Activated T-helper 1 cell treated with Interleukin-2 at 50 U/mL for 16 hours (primary cell): Measurements from ENCODE around the gene ADI1.

Experiments
- DNase-seq: peaks from one replicate; pipeline ENCODE4 v3.0.0-alpha.2; 2020; ENCODE audit warnings: low read depth

The ADI1 gene, protein sequence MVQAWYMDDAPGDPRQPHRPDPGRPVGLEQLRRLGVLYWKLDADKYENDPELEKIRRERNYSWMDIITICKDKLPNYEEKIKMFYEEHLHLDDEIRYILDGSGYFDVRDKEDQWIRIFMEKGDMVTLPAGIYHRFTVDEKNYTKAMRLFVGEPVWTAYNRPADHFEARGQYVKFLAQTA

DNA sequence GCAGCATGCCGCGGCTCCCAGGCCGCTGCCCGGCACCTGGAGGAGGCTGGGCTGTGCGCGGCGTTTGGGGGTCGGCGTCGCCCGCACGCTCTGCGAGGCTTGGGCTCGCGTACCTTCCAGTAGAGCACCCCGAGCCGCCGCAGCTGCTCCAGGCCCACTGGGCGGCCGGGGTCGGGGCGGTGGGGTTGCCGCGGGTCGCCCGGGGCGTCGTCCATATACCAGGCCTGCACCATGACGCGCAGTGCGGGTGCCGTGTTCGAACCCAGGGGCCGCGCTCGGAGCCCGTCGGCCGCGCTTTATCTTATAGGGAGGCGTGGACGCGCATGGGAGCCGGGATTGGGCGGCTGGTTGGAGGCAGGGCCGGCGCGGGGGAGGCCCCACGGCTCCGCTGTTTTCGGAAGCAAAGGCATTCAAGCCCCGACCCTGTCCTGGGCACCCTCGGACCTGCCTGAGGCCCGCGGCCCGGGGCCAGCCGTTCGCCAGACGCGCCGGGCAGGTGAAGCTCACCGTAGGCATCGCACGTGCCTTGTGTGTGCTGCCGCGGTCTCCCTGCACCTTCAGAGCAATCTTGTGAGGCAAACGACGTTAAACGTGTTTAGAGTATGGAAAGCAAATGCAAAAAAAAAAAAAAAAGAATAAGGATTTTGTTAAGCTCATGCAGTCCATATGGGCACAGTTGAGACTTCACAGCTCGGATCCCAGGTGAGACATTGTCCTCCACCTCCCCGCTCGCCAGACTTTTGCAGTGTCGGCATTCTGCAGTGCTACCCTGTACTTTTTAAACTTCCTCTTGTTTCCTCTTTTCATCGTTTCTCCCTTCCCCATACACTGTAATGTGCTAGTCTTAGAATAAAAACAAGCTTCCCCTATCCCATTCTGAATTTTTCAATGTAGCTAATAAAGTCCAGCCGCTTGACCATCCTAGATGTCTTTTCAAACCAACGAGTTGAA, at the start of gene ADI1:
TSS of gene ADI1 (minus strand) at position 277 of the 951 bp plus-strand sequence. CDS start at position 233, 44 bp downstream.
- peak; percentile 70 for DNase-seq

DNA sequence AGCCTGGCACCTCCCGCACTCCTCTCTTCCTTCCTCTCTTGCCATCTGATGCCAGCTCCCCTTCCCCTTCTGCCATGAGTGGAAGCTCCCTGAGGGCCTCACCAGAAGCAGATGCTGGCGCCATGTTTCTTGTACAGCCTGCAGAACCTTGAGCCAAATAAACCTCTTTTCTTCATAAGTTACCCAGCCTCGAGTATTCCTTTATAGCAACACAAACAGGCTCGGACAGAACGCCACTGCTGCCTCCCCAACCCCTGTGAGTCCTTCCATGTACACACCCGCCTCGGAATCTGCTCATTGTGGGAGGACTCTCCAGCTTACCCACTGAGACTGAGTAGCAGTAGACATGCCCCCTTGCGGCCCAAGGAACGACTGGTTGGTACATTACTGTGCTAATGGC, 47.5 kb upstream of the ADI1 start:
- DNase-seq: no peak

DNA sequence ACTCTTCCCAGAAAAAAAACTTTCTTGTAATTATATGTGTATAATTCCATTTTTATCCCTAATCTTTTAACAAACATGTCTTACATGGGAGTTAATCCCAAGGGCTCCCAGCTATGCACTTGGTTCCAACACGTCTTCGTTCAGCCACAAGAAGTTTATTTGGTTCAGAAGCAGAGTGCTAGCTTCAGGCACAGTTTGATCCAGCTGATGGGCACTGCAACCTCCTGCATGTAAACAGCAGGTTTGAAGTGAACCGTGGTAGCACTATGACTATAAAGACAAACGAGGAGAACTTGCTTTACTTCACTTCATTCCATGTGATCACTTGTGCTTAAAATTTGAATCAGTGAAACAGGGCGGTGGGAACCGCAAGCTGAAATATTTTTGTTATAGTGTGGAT, 45.8 kb upstream of the ADI1 start:
- DNase-seq: no peak

DNA sequence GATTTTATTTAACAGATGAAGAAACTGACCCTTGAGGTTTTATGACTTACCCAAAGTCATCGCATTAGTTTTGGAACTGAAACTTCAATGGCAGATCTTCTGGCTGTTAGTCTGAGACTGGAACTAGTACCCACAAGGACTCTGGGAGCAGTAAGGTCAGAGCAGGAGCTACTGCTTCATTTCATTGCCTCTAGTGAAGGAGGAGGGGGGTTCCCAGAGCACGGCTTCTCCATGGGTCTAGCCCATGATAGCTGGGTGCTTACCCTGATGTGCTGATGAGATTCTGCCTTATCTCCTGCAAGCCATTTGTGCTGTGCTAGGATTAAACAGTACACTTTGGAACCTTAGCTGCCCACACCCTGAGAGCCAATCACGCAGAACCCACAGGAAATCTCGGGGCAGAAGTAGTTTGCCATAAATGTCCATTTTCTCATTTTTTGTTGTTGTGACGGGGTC, 44.2 kb upstream of the ADI1 start:
- no peak for DNase-seq

DNA sequence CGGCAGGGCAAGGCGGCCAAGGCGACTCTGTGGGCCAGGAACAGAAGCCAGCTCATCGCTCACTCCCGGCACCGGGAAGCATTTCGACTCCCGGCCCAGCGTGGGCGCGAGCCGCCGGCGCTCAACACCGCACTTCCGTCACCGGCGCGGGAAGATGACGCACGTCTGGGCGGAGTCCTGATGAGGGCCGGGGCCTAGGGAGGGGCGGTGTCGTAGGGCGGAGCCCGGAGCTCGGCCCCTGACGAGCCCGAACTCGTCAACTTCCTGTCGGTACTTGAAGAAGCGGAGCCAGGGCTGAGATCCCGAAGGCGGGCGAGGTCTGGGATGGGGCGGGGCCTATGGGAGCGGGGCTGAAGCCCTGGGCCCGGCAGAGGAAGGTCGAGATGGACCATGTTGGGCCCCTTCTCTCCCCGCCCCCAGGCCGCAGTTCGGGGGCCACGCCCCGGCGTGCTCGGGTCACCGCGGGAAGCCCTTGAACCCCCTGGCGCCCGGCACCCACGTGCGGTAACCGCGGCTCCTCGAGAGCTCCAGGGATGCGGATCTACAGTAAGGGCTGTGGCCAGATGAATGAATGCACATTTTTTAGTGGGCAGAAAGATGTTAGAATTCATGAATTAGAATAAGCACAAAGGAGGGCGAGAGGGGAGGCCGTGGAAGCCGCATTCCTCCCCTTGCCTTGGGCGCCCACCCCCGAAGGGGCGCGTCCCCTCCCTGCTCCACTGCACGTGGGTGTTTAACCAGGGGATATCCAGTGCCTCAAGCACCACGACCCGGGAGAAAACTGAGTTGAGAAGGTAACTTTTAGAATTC, 39.1 kb upstream of the ADI1 start, which contains the start of gene RNASEH1:
TSS of gene RNASEH1 (minus strand) at position 129 of the 810 bp plus-strand sequence. CDS start at position 56, 73 bp downstream.
- DNase-seq: peak; percentile 98

DNA sequence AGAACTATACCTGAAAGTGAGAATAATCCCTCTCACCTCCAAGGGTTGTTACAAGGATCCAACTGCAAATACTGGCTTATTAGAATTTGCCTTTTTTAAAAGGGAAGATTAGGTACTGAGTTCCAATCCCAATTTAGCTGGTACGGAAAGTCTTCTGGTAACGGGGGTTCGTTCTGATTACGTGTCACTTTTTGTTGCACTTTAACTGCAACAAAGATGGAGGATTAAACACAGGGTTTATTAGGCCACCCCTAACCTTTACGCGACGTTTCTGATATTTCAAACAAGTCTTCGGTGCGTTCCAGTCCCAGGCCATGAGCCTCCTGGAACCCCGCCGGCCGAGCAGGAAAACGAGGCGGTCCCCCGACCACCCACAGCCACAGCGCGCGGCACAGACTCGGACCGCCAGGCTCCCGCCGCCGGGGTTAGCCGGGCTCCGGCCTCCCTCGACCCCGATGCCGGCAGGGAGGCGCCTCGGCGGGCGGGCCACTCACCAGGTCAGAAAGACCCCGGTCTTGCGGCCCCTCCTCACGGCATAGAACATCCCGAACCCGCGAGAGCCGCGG, 38.4 kb upstream of the ADI1 start:
- DNase-seq: no peak

DNA sequence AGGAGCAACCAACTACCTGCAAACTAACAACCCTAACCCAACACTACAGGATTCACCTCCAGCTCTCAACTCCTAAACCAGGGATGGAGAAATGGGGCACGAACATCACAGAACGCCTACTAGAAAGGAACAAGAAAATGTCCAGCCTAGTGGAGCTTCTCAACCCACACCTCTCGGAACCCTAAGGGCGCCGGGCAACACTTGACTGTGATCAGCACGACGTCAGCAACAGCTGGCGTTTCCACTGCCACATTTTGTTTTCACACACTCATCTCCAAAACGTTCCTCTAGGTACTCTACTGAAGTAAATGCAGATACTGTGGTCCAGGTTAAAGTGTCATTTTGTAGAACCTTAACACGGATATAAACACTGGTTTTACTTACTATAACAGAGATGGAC, 34.6 kb upstream of the ADI1 start:
- DNase-seq: no peak

DNA sequence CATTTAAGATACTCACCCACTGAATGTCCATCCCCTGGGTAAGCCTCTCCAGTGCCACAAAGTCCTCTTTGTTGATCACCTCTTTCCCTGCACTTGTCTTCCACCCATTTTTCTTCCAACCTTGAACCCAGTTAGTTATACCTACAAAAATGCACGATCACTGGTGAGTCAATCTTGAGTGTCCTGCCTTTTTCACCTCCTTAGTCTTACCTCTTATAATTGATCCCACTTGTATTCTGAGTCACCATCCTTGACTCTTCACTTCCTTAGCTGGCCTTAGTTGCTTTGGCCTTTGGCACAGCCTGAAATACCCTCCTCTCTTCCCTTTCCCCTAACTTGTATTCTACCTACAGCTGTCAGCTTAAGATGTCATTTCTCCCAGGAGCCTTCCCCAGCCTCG, 28.6 kb upstream of the ADI1 start:
- no peak for DNase-seq

DNA sequence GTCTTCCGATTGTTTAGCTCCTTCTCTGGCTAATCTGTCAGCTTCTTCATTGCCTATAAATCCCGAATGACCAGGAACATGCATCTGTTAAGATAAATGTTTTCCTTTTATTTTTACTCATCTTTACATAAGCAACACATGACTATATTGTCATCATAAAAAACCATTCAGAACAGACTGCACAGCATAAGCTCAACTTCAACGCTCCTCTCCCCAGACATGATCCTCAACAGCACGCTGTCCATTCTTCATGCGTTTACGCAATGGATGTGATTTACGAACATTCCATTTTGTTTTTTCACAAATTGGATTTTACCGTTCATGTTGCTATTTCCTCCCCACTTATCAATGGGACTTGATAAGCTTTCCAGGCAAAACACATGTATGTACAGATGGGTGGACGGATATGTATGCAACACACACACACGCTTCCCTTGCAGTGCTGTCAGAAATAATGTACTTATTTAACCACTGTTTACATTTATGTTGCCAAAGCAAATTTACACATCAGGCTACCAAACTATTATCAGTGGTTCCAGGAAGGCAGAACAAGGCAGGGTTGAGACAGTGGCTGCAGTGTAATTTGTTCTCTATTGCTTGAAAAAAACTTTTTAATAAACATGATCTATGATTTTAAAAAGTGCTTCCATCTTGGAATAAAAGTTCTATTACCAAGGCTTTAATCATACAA, 26.6 kb upstream of the ADI1 start:
- DNase-seq: no peak

DNA sequence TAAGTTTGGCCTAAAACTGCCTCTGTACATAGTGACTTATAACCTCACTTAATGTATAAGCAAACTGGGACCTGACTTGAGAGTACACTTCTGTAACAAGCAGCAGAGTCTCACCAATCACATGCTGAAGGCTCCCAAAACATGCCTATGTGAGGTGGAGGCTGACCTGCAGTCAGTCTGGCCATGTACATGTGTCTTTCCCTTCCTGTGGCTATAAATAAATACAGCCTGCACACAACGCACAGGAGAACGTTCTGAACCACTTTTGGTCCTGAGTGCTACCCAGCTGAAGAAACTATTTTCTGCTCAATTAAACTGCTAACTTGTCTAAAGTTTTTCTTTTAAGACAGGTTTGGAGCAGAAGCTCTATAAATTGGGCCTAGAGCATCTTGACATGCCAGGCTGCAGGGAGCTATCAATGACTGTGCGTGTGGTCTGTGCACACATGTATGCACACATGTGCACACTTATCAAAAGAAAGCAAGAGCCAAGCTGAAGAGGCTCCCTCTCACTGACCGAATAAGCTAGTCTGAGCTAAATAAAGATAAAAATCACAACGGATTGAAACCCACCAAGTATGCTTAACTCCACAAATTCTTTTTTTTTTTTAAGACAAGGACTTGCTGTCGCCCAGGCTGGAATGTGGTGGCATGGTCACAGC, 23.8 kb upstream of the ADI1 start:
- no peak for DNase-seq

DNA sequence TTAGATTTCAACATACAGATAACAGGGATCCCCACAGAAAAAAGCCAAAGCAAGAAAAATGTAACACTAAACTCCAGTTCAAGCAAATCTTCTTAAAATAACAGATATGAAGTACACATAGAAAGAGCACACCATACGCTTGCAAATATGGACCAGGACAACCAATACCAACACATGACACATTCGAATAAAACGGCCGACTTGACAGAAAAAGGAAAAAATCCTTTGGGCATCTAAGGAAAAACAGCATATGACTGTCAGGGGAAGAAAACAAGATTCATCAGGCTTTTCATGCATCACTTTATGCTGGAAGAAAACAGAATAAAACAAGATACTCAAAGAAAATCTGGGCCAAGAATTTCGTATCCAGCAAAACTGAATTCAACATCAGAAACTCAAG, 22.8 kb upstream of the ADI1 start:
- DNase-seq: no peak

DNA sequence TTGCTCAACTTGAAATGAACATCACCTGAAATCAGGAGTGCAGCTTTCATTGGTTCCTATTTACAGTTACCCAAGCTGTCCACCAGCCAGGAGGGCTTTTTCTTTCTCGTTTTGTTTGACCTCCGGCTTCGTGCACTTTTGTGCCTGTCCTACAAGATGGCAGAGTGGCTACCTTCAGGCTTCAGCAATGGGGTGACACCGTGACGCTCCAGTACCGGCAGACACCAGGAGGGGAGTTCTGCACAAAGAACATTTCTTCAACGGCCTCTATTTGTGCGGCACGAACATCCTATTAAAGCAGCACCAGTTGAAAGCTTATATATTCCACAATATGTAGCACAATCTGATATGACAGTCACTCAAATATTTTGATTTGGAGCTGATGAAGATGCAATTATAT, 20.5 kb upstream of the ADI1 start:
- no peak for DNase-seq

DNA sequence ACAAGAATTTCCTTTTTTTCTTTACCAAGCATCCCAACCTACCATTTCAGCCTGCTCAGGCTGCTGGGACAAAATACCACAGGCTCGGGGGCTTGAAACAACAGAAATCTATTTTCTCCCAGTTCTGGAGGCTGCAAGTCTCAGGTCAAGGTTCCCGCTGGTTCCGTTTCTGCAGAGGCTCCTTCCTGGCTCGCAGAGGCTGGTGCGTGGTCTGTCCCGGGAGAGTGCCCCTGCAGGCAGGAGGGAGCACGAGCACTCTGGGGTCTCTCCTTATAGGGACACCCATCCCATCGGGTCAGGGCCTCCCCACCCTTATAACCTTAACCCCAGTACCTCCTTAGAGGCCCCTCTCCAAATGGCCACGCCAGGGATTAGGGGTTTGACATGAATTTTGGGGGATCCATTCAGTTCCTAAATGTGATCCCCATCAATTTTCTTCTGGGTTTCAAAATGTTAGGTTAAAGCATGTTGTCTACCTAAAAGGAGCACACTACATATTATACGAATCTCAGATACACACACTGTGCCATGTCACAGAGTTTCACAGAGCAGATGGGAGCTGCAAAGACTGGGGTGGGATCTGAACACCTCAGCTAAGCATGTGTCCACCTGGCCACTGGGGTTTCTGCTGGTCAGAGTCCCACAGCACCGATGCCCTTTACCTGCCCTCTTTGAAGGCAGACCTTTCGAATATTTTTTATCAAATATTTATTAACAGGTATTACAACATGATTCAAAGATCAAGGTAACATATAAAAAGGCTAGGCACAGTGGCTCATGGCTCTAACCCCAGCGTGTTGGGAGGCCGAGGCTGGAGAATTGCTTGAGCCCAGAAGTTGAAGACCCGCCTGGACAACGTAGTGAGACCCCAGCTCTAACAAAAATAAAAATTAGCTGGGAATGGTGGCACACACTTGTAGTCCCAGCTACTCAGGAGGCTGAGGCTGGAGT, 17.6 kb upstream of the ADI1 start:
- DNase-seq: no peak

DNA sequence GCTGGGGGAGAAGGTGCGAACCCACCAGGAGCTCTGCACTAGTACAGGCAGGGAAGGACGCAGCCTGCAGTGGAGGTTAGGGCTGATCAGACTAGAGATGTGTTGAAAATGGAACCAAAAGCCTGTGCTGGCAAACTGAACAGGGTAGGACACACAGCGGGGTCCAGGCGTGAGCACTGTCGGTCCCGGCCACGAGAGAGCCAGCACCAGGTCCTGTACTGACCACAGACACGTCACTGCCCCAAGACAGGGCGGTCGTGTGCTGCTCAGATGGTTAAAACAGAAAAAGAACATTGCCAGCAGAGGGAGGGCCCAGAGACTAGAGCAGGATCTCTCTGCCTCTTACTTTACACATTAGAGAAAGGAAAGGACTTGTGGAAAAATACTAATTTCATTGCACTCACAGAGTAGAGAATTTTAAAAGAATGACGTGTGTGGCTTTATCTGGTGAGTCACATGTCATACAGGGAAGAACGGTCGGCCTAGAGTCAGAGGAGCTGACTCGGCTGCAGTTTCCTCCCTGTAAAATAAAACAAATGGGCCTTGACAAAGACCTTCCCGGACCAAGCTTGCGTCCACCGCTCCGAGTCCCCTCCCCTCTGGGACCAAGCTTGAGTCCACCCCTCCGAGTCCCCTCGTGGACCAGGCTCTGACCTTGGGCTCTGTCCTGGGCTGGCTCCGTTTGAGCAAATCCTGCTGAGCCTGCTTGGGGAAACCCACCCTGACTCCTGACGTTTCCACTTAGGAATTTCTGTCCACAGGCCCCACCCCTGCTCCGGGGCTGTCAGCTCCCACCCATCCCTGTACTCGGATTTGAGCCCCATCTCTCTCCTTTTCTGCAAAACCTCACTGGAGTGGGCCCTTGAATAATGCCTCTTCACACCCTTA, 16.7 kb upstream of the ADI1 start:
- no peak for DNase-seq

DNA sequence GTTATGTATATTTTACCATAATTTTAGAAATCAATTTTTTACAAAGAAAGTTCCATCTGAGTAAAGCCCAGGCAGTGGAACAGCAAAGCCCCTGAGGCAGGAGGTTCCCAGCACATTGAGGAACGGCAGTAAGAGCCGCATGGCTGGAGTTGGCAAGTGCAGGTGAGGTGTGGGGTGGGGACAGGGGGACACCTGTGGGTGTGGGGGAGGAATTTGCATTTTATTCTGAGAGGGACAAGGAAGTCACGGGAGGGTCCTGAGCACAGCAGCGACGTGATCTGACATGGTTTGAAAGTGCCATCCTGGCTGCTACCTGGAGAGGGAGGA, 16.1 kb upstream of the ADI1 start:
- no peak for DNase-seq

DNA sequence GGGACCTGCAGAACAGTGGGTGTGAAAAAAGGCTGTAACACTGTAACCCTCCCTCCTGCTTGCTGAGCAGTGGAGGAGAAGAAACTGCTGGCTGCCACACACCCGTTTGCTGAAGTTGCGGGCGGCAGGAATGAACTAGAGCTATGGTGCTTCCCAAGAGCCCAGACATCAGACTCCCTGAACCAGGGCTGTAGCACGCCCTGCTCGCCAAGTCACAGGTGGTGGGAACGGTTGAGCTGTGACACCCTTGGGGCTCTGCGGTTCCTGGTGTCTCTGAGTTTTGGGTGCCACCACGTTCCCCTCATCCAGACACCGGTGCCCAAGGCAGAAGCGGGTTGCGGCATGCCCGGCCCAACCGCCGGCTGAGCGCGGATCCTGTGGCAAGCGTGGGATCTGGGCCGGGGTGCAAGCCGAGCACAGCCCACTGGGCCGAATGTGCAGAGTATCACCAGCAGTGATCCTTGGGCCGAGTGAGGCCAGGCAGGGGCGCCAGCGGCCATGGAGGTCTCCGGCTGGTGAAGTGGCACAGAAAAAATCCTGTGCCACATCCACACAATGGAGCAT, 15.0 kb upstream of the ADI1 start:
- no peak for DNase-seq

DNA sequence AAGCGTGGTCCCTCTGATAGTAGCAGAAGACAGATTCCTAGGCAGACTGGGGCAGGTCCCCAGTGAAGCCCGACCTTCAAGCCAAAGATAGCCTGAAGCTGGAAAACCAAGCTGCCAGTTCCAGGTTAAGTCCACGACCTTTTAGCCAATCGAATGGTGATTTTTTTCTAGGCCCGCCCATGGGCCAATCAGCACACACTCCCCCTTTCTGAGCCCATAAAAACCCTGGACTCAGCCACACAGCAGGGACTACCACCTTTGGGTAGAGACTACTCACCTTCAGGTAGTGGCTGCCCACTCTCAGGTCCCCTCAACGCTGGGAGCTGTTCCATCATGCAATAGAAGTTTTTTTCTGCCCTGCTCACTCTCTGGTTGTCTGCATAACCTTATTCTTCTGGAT, 14.5 kb upstream of the ADI1 start:
- DNase-seq: no peak

DNA sequence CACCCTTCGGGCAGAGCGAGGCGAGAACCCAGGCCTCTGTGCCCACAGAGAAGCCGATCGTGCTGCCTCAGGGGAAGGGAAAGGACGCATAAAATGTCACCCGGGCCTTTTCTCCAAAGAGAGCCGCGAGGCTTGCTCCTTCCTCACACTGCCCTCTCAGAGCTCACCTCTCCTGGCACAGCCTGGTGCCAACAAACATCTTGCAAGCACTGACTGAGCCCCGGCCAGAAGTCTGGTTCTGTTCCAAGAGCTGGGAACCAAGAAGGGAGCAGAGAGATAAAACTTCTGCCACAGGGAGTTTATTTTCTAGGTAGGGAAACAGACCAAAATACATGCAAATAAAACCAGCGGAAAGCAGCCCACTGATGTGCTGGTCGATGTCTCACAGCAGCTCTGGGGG, 13.6 kb upstream of the ADI1 start:
- DNase-seq: no peak
